ENCODE results near the gene RPL36A.

RPL36A gene

DNA sequence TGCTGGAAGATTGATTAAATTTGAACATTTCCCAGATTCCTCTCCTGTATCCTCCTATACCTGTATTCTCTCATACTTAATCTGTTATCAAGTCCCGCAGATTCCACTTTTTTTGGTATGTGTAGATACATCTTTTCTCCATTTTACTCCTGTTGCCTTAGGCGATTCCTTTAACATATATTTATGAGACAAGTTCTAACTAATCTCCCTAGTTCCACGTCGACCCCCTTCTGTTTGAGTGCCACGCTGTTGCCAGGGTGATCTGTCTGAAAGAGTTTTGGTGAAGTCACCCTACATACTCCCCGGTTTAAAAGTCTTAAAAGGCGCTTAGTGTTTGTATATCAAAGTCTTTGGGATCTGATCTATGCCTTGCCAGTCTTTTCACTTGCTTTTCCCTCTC, 19.6 kb downstream of the RPL36A start:
- WGBS, 2 experiments (ENCODE audit: insufficient coverage in 2 of 2) = no CpG with 5 or more reads among the region's 7 CpGs
- no peak overlapping the region for H3K27ac ChIP-seq (ENCODE audit: low read depth, low read length, severe bottlenecking)
- peak overlapping the region; percentile 59 for H3K4me3 ChIP-seq (ENCODE audit: extremely low read depth, insufficient read depth, low read length, poor library complexity, severe bottlenecking)

DNA sequence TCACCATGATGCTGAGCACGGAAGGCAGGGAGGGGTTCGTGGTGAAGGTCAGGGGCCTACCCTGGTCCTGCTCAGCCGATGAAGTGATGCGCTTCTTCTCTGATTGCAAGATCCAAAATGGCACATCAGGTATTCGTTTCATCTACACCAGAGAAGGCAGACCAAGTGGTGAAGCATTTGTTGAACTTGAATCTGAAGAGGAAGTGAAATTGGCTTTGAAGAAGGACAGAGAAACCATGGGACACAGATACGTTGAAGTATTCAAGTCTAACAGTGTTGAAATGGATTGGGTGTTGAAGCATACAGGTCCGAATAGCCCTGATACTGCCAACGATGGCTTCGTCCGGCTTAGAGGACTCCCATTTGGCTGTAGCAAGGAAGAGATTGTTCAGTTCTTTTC, 21.2 kb downstream of the RPL36A start:
- Histone ChIP-seq H3K4me3 (ENCODE audit: extremely low read depth, insufficient read depth, low read length, poor library complexity, severe bottlenecking) (no peak overlapping the region), H3K27ac (ENCODE audit: low read depth, low read length, severe bottlenecking) (no peak overlapping the region), H3K36me3 (ENCODE audit: control insufficient read depth, insufficient read depth, low read length) (peaks cover 17% of the 10 kb centered on the region), H3K4me1 (ENCODE audit: control insufficient read depth, insufficient read depth, low read length, poor library complexity, severe bottlenecking) (peaks cover under 1% of the 10 kb centered on the region), H3K9me3 (ENCODE audit: control insufficient read depth, low read length) (no peaks in the 10 kb centered on the region)
- WGBS, 2 experiments (ENCODE audit: insufficient coverage in 2 of 2) = 98 to 100% methylated on average over 7 to 8 of the region's 10 CpGs

More for the DNA sequence above, 19.6 kb downstream of the RPL36A start:
- peaks cover 17% of the 10 kb centered on the region for H3K36me3 ChIP-seq (ENCODE audit: control insufficient read depth, insufficient read depth, low read length)
- no peaks in the 10 kb centered on the region for H3K4me1 ChIP-seq (ENCODE audit: control insufficient read depth, insufficient read depth, low read length, poor library complexity, severe bottlenecking)
- no peaks in the 10 kb centered on the region for H3K9me3 ChIP-seq (ENCODE audit: control insufficient read depth, low read length)

DNA sequence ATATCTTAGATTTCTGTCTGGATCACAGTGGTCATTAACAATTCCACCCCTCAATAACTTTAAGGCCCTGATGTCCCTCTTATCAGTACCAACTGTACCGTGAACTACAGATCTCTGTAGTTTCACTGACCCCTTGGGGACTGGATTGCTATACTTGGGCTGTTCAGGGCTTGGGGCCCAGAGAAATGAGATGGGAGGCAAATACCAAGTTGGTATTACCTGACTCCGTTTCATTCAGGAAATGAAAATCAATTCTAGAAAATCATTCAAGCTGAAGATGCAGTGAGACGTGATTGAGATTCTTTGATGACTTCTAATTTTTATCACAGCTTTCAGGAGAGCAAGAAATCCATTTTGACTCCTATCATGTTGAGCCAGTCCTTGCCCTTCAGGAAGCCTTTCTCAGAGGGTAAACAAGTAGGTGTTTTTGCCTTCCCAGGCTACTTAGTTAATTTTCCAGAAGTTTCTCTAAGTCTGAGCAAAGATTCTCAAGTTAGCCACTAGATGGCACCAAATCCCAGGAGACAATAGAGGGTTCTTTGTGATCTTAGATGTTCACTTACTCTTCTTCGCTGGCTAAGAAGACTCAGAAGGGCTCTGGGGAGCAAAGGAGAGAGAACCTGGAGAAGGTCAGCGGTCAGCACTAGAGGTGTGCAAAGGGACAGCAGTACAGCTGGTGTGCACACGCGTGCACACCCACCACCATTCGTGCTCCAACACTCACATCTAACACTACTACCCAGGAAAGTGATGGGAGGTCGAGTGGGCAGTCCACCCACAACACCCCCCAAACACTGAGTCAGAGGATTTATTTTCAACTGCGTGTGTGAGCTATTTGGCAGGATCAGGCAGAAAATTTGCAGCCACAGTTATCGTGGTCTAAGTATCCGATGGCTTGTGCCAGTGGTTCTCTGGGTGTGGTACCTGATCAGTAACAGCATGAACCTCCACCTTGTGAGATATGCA, 24.7 kb downstream of the RPL36A start:
- peaks cover 6% of the 10 kb centered on the region for H3K4me1 ChIP-seq (ENCODE audit: control insufficient read depth, insufficient read depth, low read length, poor library complexity, severe bottlenecking)
- H3K9me3 ChIP-seq (ENCODE audit: control insufficient read depth, low read length) = no peaks in the 10 kb centered on the region
- no peak overlapping the region for H3K4me3 ChIP-seq (ENCODE audit: extremely low read depth, insufficient read depth, low read length, poor library complexity, severe bottlenecking)
- no peak overlapping the region for H3K27ac ChIP-seq (ENCODE audit: low read depth, low read length, severe bottlenecking)
- WGBS, 2 experiments (ENCODE audit: insufficient coverage in 2 of 2) = 88 to 94% methylated on average over 3 of the region's 12 CpGs
- H3K36me3 ChIP-seq (ENCODE audit: control insufficient read depth, insufficient read depth, low read length) = peaks cover 17% of the 10 kb centered on the region

DNA sequence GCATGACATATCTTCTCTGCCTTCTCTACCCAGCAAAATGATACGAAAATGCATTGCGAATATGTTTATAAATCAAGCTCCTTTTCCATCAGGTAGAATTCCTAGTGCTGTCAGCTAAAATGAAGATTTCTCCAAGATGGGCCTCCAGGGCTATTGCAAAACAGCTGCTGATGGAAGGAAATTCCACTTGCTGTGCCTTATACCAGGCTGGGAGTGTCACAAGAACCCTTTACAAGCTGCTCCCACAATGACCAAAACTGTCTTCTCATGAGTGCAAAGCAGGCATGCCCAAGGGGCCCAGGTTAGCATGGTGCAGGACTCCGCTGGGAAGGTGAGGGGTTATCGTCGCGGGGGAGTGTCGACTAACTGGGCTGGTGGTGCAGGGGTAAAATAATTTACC, 25.9 kb downstream of the RPL36A start:
- Histone ChIP-seq H3K36me3 (ENCODE audit: control insufficient read depth, insufficient read depth, low read length) (peaks cover 14% of the 10 kb centered on the region), H3K9me3 (ENCODE audit: control insufficient read depth, low read length) (no peaks in the 10 kb centered on the region)

DNA sequence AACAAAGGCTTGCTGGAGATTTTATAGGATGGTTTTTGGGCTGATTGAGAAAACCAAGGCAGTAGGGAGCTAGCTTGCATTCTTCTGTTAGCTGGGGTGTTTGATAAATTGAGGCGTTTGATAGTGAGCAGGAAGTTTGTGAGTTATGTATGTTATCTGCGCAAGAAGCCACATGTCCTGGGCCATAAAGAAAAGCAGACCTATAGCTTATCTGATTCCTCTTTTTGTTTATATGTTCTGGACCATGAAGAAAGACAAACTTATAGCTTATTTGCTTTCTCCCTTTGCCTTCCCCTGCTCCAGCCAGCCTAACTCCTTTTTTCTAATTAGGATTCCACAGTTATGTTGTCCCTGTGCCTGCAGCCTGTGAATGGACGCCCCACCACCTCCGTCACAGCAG, 26.4 kb downstream of the RPL36A start:
- Histone ChIP-seq H3K27ac (ENCODE audit: low read depth, low read length, severe bottlenecking) (peak overlapping the region; percentile 53), H3K4me3 (ENCODE audit: extremely low read depth, insufficient read depth, low read length, poor library complexity, severe bottlenecking) (no peak overlapping the region), H3K4me1 (ENCODE audit: control insufficient read depth, insufficient read depth, low read length, poor library complexity, severe bottlenecking) (peaks cover 6% of the 10 kb centered on the region), H3K36me3 (ENCODE audit: control insufficient read depth, insufficient read depth, low read length) (peaks cover 9% of the 10 kb centered on the region), H3K9me3 (ENCODE audit: control insufficient read depth, low read length) (no peaks in the 10 kb centered on the region)
- no CpG with 5 or more reads among the region's 4 CpGs for WGBS, 2 experiments (ENCODE audit: insufficient coverage in 2 of 2)

More for the DNA sequence above, 25.9 kb downstream of the RPL36A start:
- 94% methylated on average over 3 of the region's 7 CpGs; no CpG with 5 or more reads in 1 of the 2 experiments for whole genome bisulfite sequencing, 2 experiments (ENCODE audit: insufficient coverage in 2 of 2)
- peak overlapping the region; percentile 53 for H3K27ac ChIP-seq (ENCODE audit: low read depth, low read length, severe bottlenecking)
- peaks cover 6% of the 10 kb centered on the region for H3K4me1 ChIP-seq (ENCODE audit: control insufficient read depth, insufficient read depth, low read length, poor library complexity, severe bottlenecking)
- H3K4me3 ChIP-seq (ENCODE audit: extremely low read depth, insufficient read depth, low read length, poor library complexity, severe bottlenecking) = no peak overlapping the region

DNA sequence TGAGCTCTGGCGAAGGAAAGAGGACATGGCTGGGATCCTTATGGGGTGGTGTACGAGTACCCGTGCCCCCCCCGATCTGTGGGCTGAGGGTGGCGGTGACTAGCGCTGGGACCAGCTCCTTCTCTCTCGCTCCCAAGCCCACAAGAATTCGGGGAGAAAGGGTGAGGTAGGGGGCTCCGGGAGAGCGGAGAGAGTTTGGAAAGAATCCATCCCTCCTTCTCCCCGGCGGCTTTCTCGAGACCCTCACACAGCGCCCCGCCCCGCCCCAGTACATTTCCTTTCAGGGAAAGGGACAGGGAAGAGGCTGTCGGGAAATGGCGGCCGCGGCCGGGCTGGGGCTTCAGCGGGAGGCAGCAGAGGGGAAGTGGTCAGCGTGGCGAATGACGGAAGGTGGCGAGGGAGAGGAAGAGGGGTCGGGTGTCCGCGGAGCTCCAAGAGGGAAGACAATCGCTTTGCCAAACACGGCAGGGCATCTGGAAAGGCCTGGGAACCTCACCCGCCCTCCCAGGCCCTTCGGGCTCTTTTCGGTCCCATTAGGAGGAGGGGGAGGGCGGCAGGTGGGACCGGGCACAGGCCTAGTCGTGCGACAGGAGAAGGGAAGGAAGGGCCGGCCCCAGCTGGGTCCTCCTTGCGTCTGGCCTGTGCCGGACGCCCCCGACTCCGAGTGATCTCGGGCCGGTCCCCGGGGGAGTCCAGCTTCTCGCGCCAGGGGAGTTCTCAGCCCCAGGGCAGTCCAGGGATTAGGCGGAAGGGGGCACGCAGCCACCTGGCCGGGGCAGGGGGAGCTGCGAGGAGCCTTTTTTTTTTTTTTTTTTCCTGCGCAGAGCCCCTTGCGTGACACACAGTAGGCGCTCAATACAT, 27.4 kb downstream of the RPL36A start:
- H3K4me1 ChIP-seq (ENCODE audit: control insufficient read depth, insufficient read depth, low read length, poor library complexity, severe bottlenecking) = peaks cover 6% of the 10 kb centered on the region
- WGBS, 2 experiments (ENCODE audit: insufficient coverage in 2 of 2) = 0 to 1% methylated on average over 4 to 14 of the region's 56 CpGs

DNA sequence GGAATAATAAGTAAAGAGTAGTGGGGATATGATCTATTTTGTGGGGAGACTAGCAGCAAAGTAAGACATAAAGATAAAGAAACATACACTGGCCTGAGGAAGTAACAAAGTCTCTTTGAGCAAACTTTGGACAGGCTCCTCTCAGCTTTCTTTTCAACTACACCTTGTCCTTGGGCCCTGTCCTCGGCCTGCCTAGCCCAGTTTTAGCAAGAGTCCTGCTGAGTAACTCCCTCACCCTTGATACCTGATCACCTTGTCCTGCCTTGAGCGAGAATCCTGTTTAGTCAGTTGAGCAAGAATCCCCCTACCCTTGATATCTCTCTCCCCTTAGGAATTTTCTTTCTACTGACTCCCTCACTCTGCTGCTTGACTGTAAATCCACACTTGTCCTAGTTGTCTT, 28.7 kb downstream of the RPL36A start:
- Histone ChIP-seq H3K9me3 (ENCODE audit: control insufficient read depth, low read length) (no peaks in the 10 kb centered on the region), H3K4me1 (ENCODE audit: control insufficient read depth, insufficient read depth, low read length, poor library complexity, severe bottlenecking) (peaks cover 6% of the 10 kb centered on the region), H3K27ac (ENCODE audit: low read depth, low read length, severe bottlenecking) (no peak overlapping the region), H3K36me3 (ENCODE audit: control insufficient read depth, insufficient read depth, low read length) (peaks cover 11% of the 10 kb centered on the region), H3K4me3 (ENCODE audit: extremely low read depth, insufficient read depth, low read length, poor library complexity, severe bottlenecking) (no peak overlapping the region)
- WGBS, 2 experiments (ENCODE audit: insufficient coverage in 2 of 2) = 80 to 90% methylated on average over 1 to 2 of the region's 2 CpGs

More for the DNA sequence above, 27.4 kb downstream of the RPL36A start:
- Histone ChIP-seq H3K27ac (ENCODE audit: low read depth, low read length, severe bottlenecking) (peak overlapping the region; percentile 81), H3K9me3 (ENCODE audit: control insufficient read depth, low read length) (no peaks in the 10 kb centered on the region), H3K36me3 (ENCODE audit: control insufficient read depth, insufficient read depth, low read length) (no peaks in the 10 kb centered on the region), H3K4me3 (ENCODE audit: extremely low read depth, insufficient read depth, low read length, poor library complexity, severe bottlenecking) (peak overlapping the region; percentile 35)

DNA sequence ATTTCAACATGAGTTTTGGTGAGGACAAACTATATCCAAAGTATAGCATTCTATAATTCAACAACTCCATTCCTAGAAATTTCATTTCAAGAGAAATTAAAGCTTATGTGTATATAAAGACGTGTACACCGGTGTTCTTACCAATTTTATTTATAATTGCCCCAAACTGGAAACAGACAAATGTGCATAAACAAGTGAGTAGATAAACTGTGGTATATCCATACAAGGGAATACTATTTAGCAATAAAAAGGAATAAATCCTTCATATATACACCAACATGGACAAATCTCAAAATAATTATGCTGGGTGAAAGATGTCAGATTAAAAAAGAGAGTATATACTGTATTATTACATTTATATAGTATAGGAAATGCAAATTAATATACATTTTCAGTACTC, 37.1 kb downstream of the RPL36A start:
- Histone ChIP-seq H3K4me1 (ENCODE audit: control insufficient read depth, insufficient read depth, low read length, poor library complexity, severe bottlenecking) (no peaks in the 10 kb centered on the region), H3K27ac (ENCODE audit: low read depth, low read length, severe bottlenecking) (no peak overlapping the region), H3K4me3 (ENCODE audit: extremely low read depth, insufficient read depth, low read length, poor library complexity, severe bottlenecking) (no peak overlapping the region), H3K9me3 (ENCODE audit: control insufficient read depth, low read length) (no peaks in the 10 kb centered on the region), H3K36me3 (ENCODE audit: control insufficient read depth, insufficient read depth, low read length) (peaks cover 41% of the 10 kb centered on the region)
- no CpG with 5 or more reads among the region's 2 CpGs for WGBS, 2 experiments (ENCODE audit: insufficient coverage in 2 of 2)

DNA sequence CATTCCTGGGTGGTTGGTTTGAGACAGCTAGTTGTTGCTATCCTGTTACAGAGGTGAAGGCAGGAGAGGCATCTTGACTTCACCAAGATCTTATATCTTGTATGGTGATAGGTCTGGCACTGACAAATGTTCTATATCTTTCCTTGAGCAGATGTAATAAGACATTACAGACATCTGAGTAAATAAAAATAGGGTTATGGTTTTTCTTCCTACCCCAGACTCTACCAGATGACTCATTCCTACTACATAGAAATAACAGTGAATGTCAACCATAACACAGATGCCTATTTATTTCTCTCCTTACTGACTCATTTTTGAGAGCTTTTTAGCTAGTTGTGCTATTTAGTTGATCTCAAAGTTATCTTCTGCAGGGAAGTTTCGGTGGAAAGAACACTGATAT, 39.1 kb downstream of the RPL36A start:
- H3K9me3 ChIP-seq (ENCODE audit: control insufficient read depth, low read length) = no peaks in the 10 kb centered on the region
- WGBS, 2 experiments (ENCODE audit: insufficient coverage in 2 of 2) = 100% methylated on average over 1 of the region's 1 CpG; no CpG with 5 or more reads in 1 of the 2 experiments
- no peaks in the 10 kb centered on the region for H3K4me1 ChIP-seq (ENCODE audit: control insufficient read depth, insufficient read depth, low read length, poor library complexity, severe bottlenecking)
- H3K27ac ChIP-seq (ENCODE audit: low read depth, low read length, severe bottlenecking) = no peak overlapping the region
- no peak overlapping the region for H3K4me3 ChIP-seq (ENCODE audit: extremely low read depth, insufficient read depth, low read length, poor library complexity, severe bottlenecking)
- peaks cover 34% of the 10 kb centered on the region for H3K36me3 ChIP-seq (ENCODE audit: control insufficient read depth, insufficient read depth, low read length)

DNA sequence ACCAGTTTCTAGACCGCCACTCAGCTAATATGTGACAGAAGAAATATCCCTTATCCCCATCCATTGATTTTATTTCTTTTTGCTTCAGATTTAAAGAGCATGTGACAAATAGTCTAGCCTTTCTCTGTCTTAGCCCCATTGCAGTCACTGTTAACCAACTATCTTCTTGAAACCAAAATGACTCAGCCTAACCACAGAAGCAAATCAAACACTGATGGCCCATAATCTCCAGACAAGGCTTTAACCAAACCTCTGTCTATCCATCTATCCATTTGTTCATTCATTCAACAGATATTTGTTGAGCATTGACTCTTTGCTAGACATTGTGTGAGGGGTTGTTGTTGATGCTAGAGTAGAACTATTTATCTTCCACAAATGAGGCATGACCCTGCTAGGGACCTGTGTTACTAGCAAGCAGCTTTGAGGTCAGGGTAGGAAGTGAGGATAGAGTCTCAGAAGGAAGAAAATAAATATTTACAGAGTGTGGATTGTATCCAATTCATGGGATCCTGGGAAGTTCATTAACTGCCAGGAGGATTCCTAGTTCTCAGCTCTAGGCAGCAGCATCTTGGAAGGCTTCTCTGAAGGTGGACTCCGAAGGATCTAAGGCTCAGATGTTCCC, 39.8 kb downstream of the RPL36A start:
- no peaks in the 10 kb centered on the region for H3K9me3 ChIP-seq (ENCODE audit: control insufficient read depth, low read length)
- H3K4me3 ChIP-seq (ENCODE audit: extremely low read depth, insufficient read depth, low read length, poor library complexity, severe bottlenecking) = no peak overlapping the region
- peaks cover 34% of the 10 kb centered on the region for H3K36me3 ChIP-seq (ENCODE audit: control insufficient read depth, insufficient read depth, low read length)
- no peaks in the 10 kb centered on the region for H3K4me1 ChIP-seq (ENCODE audit: control insufficient read depth, insufficient read depth, low read length, poor library complexity, severe bottlenecking)
- H3K27ac ChIP-seq (ENCODE audit: low read depth, low read length, severe bottlenecking) = no peak overlapping the region
- WGBS, 2 experiments (ENCODE audit: insufficient coverage in 2 of 2) = 100% methylated on average over 1 of the region's 2 CpGs; no CpG with 5 or more reads in 1 of the 2 experiments

Measured in mesodermal cell (in vitro differentiated cells).